Bronchial epithelial cell (primary cell): Measurements from ENCODE around the gene PDIA2. TPM values are rescaled to one million over a fixed set of nuclear protein-coding genes. Genes with fewer than 3 reads are reported as not detected.

Experiments
- DNase-seq: peaks from one replicate; pipeline ENCODE4 v3.0.0-alpha.2; 2010; ENCODE audit warnings: low read depth
- FAIRE-seq: peaks from 2 replicates; lab custom pipeline; 2011; peaks lifted over from hg19 to GRCh38; lab: Jason Lieb, UNC
- H3K27me3 ChIP-seq: 2 replicates; pipeline ENCODE4 v1.5.1; 2011; ENCODE audit warnings: low read length; ENCODE audit not compliant: control insufficient read depth, insufficient read depth
- H3K36me3 ChIP-seq: 2 replicates; pipeline ENCODE4 v1.5.1; 2011; ENCODE audit warnings: low read length; ENCODE audit not compliant: control insufficient read depth, insufficient read depth
- H3K4me3 ChIP-seq: 2 replicates; pipeline ENCODE4 v1.5.1; 2011; ENCODE audit warnings: mild to moderate bottlenecking, low read depth, low read length, control low read depth
- total RNA-seq: library from RNA; depleted of rRNA; stranded (reverse); fragments of >200 nt; gene quantifications from 2 replicates; pipeline ENCODE4 v1.2.1, GENCODE V29; 2014
- TF ChIP-seq, protein P1 (sequence below): IDR thresholded peaks from 2 replicates; pipeline ENCODE4 v1.5.1; 2011; ENCODE audit warnings: mild to moderate bottlenecking, moderate library complexity, low read length, control low read depth, inconsistent platforms; ENCODE audit not compliant: insufficient read depth, severe bottlenecking

Gene PDIA2
- total RNA-seq, 1 donor from 2014 or later, result not detected

DNA sequence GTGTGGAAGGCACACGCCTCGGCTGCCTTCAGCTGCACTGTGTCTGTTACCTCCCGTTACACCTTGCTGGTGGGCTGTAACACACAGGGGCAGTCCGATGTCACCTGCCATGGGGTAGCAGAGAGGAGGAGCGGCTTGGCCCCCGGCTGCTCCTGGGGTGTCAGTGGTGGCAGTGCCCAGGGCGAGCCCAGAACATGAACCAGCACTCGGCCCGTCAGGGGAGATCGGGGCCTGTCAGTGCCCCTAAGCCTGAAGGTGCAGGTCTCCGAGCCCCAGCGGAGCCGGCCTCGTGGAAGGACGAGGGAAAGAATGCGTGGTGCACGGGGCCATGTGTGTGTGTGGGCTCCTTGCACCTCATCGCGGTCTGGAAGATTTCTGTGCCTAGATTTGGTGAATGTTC lies 22.6 kb upstream of the PDIA2 start:
- H3K4me3 ChIP-seq, result no peak overlapping the region
- H3K36me3 ChIP-seq, result peaks cover 10% of the 10 kb centered on the region
- TF ChIP-seq, protein P1, sequence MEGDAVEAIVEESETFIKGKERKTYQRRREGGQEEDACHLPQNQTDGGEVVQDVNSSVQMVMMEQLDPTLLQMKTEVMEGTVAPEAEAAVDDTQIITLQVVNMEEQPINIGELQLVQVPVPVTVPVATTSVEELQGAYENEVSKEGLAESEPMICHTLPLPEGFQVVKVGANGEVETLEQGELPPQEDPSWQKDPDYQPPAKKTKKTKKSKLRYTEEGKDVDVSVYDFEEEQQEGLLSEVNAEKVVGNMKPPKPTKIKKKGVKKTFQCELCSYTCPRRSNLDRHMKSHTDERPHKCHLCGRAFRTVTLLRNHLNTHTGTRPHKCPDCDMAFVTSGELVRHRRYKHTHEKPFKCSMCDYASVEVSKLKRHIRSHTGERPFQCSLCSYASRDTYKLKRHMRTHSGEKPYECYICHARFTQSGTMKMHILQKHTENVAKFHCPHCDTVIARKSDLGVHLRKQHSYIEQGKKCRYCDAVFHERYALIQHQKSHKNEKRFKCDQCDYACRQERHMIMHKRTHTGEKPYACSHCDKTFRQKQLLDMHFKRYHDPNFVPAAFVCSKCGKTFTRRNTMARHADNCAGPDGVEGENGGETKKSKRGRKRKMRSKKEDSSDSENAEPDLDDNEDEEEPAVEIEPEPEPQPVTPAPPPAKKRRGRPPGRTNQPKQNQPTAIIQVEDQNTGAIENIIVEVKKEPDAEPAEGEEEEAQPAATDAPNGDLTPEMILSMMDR, result no peak
- DNase-seq, result no peak
- no peaks in the 10 kb centered on the region for H3K27me3 ChIP-seq
- FAIRE-seq, result no peak

DNA sequence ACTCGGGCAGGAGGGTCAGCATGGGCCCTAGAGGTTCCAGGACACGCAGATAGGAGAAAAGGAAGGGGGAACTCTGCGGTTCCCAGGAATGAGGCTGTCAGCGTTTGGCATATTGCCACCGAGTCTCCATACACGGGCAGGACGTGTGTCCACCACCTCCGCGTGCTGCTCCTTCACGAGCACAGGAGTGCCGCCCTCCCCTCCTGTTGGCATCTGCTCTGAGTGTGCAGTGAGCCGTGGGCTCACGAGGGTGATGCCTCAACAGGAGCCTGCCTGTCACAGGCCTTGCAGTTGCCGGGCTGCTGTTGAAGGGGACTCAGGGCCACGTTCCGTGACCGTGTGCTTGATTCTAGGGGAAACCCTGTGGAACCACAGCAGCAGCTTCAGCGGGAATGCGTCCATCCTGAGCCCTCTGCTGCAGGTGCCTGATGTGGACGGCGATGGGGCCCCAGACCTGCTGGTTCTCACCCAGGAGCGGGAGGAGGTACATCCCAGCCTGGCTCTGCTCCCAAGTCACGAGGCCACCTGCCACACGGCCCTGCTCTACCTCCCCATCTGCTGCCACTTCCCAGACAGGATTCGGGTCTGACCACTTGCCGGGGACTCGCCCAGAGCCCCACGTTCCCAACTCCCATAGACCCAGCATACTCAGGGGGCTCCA lies 21.8 kb upstream of the PDIA2 start:
- DNase-seq (no peak), FAIRE-seq (no peak)
- Histone ChIP-seq H3K27me3 (no peaks in the 10 kb centered on the region), H3K36me3 (peaks cover 8% of the 10 kb centered on the region), H3K4me3 (no peak overlapping the region)
- TF ChIP-seq, protein P1, result no peak

DNA sequence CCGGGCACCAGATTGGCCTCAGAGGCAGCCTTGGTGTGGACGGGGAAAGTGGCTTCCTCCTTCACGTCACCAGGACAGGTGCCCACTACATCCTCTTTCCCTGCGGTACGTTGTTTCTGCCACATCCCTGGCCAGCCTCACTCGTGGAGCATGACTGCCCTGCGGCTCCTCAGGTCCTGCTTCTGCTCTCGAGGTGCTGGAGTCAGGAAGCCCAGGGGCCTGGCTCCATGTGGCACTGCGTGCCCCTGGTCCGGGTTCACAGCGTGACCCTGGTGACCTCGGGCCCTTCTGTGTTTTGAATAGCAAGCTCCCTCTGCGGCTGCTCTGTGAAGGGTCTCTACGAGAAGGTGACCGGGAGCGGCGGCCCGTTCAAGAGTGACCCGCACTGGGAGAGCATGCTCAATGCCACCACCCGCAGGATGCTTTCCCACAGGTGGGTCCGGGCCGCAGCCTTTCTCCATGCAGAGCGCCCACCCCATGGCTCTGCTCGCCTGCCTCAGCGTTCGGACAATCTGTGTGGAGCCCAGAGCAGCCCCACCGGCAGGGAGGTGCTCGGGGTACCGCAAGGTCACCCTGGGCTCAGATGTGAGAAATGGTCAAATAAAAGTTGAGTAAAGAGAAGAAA lies 20.7 kb upstream of the PDIA2 start:
- no peak for DNase-seq
- TF ChIP-seq, protein P1, result no peak

DNA sequence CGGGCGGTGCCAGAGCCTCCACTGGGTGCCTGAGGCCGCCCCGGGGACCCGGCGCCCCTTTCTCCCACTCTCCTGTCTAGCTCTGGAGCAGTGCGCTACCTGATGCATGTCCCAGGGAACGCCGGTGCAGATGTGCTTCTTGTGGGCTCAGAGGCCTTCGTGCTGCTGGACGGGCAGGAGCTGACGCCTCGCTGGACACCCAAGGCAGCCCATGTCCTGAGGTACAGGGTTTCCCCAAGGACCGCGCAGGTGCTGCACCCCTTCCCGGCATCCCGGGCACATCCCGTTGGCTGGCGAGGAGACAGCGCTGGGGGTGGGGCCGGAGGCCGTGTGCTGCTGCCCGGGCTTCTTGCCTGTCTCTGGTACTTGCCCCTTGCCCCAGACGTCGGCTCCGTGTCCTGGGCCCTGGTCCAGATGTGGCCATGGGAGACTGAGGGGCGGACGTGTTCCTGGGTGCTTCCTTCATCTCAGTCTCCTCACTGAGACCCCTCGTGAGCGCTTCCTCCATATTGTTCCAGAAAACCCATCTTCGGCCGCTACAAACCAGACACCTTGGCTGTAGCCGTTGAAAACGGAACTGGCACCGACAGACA lies 19.7 kb upstream of the PDIA2 start:
- no peak for DNase-seq
- no peaks in the 10 kb centered on the region for H3K27me3 ChIP-seq
- TF ChIP-seq, protein P1, result no peak
- no peak overlapping the region for H3K4me3 ChIP-seq
- FAIRE-seq, result no peak
- H3K36me3 ChIP-seq, result peaks cover 8% of the 10 kb centered on the region

More for the DNA sequence above, 20.7 kb upstream of the PDIA2 start:
- H3K4me3 ChIP-seq, result no peak overlapping the region
- peaks cover 8% of the 10 kb centered on the region for H3K36me3 ChIP-seq
- FAIRE-seq, result no peak
- H3K27me3 ChIP-seq, result no peaks in the 10 kb centered on the region

DNA sequence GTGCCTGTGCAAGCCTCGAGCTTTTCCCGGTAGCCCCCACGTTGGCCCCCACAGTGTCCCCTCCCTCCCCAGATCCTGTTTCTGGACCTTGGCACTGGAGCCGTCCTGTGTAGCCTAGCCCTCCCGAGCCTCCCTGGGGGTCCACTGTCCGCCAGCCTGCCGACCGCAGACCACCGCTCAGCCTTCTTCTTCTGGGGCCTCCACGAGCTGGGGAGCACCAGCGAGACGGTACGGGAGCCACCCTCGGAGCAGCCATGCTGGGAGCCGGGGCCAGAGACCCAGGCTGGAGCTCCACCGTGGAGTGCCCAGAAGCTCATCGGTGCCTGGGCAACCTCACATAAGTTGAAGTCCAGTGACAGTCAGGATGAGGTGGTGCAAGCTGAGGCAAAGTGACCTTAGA lies 19.0 kb upstream of the PDIA2 start:
- Histone ChIP-seq H3K4me3 (no peak overlapping the region), H3K36me3 (peaks cover 8% of the 10 kb centered on the region), H3K27me3 (no peaks in the 10 kb centered on the region)
- TF ChIP-seq, protein P1, result no peak
- DNase-seq (no peak), FAIRE-seq (no peak)
